Measurements from ENCODE around the gene ACKR3. TPM values are rescaled to one million over a fixed set of nuclear protein-coding genes. Genes with fewer than 3 reads are reported as not detected.

The ACKR3 gene
- total and polyA plus RNA-seq, 7 donors, result 1.6 to 39.1 (median 17.0) TPM

DNA sequence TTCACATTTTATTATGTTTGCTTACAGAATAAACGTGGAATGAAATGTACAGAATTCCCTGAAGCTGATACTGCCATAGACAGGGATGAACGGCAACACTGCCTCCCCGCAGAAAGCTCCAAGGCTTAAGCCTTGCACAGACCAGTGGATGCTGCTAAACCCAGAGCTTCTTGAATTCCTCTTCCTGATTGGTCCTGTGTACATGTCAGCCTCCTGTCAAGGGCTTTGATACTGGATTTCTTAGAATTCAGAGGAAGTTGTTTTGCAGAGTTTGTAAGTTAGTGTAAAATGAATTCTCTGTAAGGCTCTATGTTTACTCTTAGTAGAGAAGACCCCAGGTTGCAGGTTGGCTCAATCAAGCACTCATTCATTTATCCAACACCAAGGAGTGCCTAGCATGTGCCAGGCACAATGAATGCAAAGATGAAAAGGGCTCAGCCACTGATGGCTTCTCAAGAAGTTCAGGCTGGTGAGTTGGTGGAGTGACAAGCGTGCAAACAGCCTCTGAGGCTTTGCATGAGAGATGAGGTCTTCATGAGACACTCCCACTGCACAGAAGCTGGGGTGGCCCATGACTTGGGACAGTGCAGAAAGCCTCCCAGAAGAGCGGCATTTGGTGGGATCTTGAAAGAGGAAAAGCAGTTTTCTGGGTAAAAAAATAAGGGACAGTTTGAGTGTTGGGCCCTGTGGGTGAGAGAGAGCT, 50.4 kb downstream of the ACKR3 start:
- 44 to 70% methylated on average over 5 of the region's 5 CpGs for WGBS, 2 donors
- Histone ChIP-seq H3K9me3 (no peaks in the 10 kb centered on the region), H3K27ac (no peak overlapping the region), H3K36me3 (no peaks in the 10 kb centered on the region), H3K4me3 (no peak overlapping the region), H3K27me3 (no peaks in the 10 kb centered on the region), H3K4me1 (no peaks in the 10 kb centered on the region)
- TF ChIP-seq POLR2AphosphoS5 (IDR thresholded peaks at IDR 0.05) (no peak), EP300 (IDR thresholded peaks at IDR 0.05) (no peak), POLR2A (IDR thresholded peaks at IDR 0.05) (no peak)
- TF ChIP-seq, protein P1, sequence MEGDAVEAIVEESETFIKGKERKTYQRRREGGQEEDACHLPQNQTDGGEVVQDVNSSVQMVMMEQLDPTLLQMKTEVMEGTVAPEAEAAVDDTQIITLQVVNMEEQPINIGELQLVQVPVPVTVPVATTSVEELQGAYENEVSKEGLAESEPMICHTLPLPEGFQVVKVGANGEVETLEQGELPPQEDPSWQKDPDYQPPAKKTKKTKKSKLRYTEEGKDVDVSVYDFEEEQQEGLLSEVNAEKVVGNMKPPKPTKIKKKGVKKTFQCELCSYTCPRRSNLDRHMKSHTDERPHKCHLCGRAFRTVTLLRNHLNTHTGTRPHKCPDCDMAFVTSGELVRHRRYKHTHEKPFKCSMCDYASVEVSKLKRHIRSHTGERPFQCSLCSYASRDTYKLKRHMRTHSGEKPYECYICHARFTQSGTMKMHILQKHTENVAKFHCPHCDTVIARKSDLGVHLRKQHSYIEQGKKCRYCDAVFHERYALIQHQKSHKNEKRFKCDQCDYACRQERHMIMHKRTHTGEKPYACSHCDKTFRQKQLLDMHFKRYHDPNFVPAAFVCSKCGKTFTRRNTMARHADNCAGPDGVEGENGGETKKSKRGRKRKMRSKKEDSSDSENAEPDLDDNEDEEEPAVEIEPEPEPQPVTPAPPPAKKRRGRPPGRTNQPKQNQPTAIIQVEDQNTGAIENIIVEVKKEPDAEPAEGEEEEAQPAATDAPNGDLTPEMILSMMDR (IDR thresholded peaks at IDR 0.05), result no peak
- intact Hi-C loops (cut with DNase I), result no loop called here
- DNase-seq, result no peak

- Histone ChIP-seq H3K27me3 (no peaks in the 10 kb centered on the region), H3K4me1 (no peaks in the 10 kb centered on the region), H3K27ac (no peak overlapping the region), H3K36me3 (no peaks in the 10 kb centered on the region), H3K4me3 (no peak overlapping the region), H3K9me3 (no peaks in the 10 kb centered on the region)
- intact Hi-C loops (cut with DNase I), result no loop called here
- WGBS, 2 donors, result 86 to 89% methylated on average over 15 of the region's 15 CpGs
- TF ChIP-seq EP300 (IDR thresholded peaks at IDR 0.05) (no peak), POLR2A (IDR thresholded peaks at IDR 0.05) (no peak), POLR2AphosphoS5 (IDR thresholded peaks at IDR 0.05) (no peak)
- TF ChIP-seq, protein P1 (IDR thresholded peaks at IDR 0.05), result no peak
- no peak for DNase-seq
Observed at GRCh38 chr2:236621786-236622185, 52.2 kb downstream of the ACKR3 start.

GRCh38 chr2:236622201-236622600, 52.6 kb downstream of the ACKR3 start:
- Histone ChIP-seq H3K4me3 (no peak overlapping the region), H3K36me3 (no peaks in the 10 kb centered on the region), H3K4me1 (no peaks in the 10 kb centered on the region), H3K27ac (no peak overlapping the region), H3K27me3 (no peaks in the 10 kb centered on the region), H3K9me3 (no peaks in the 10 kb centered on the region)
- TF ChIP-seq, protein P1 (IDR thresholded peaks at IDR 0.05), result no peak
- TF ChIP-seq POLR2AphosphoS5 (IDR thresholded peaks at IDR 0.05) (no peak), POLR2A (IDR thresholded peaks at IDR 0.05) (no peak), EP300 (IDR thresholded peaks at IDR 0.05) (no peak)
- intact Hi-C loops (cut with DNase I), result no loop called here
- DNase-seq, result no peak
- WGBS, 2 donors, result 83 to 89% methylated on average over 6 of the region's 6 CpGs

- intact Hi-C loops (cut with DNase I), result no loop called here
- Histone ChIP-seq H3K27me3 (no peaks in the 10 kb centered on the region), H3K4me3 (no peak overlapping the region), H3K36me3 (no peaks in the 10 kb centered on the region), H3K9me3 (no peaks in the 10 kb centered on the region), H3K27ac (no peak overlapping the region), H3K4me1 (no peaks in the 10 kb centered on the region)
- TF ChIP-seq, protein P1 (IDR thresholded peaks at IDR 0.05), result no peak
- WGBS, 2 donors, result 79 to 87% methylated on average over 9 of the region's 9 CpGs
- no peak for DNase-seq
Observed at GRCh38 chr2:236622660-236623059, 53.0 kb downstream of the ACKR3 start.

GRCh38 chr2:236623816-236624215, 54.2 kb downstream of the ACKR3 start:
- TF ChIP-seq, protein P1 (IDR thresholded peaks at IDR 0.05), result no peak
- TF ChIP-seq EP300 (IDR thresholded peaks at IDR 0.05) (no peak), POLR2A (IDR thresholded peaks at IDR 0.05) (no peak), POLR2AphosphoS5 (IDR thresholded peaks at IDR 0.05) (no peak)
- H3K27ac ChIP-seq, result no peak overlapping the region
- no peak for DNase-seq
- H3K4me3 ChIP-seq, result no peak overlapping the region
- H3K4me1 ChIP-seq, result no peaks in the 10 kb centered on the region
- no peaks in the 10 kb centered on the region for H3K36me3 ChIP-seq
- H3K27me3 ChIP-seq, result no peaks in the 10 kb centered on the region
- 79 to 88% methylated on average over 10 of the region's 10 CpGs for WGBS, 2 donors
- intact Hi-C loops (cut with DNase I), result no loop called here
- H3K9me3 ChIP-seq, result no peaks in the 10 kb centered on the region
